HG02642 (cell line): ENCODE data around the gene MAN2A2.
A peak's percentile ranks its signal among the peaks of the same experiment; 100 is the strongest.
"Not testable (repeated sequence)": the region's sequence is repeated elsewhere in the genome, so short reads cannot be mapped to it uniquely, and the experiment has no call there.

Experiments used
- ATAC-seq: cut with Tn5 transposase; IDR thresholded peaks from one replicate; pipeline ENCODE4 v1.9.1; 2021; ENCODE audit warnings: mild to moderate bottlenecking; ENCODE audit not compliant: unreplicated experiment, poor library complexity

MAN2A2 gene

GRCh38 chr15:90901175-90902039 lies 1.7 kb upstream of the MAN2A2 start:
- ATAC-seq = no peak

GRCh38 chr15:90902040-90902839 lies 862 bp upstream of the MAN2A2 start:
- ATAC-seq = peak; percentile 73

GRCh38 chr15:90903733-90904536 lies 833 bp downstream of the MAN2A2 start:
- ATAC-seq = no peak

GRCh38 chr15:90904746-90905145 lies 1.6 kb downstream of the MAN2A2 start:
- ATAC-seq = no peak

GRCh38 chr15:90905306-90906180 lies 2.4 kb downstream of the MAN2A2 start:
- ATAC-seq = no peak

- no peak for ATAC-seq
These were observed 3.2 kb downstream of the MAN2A2 start for GRCh38 chr15:90906181-90906849.

- ATAC-seq = no peak
These were observed 4.1 kb downstream of the MAN2A2 start for GRCh38 chr15:90907051-90907660.

- ATAC-seq = no peak
These were observed 4.9 kb downstream of the MAN2A2 start for GRCh38 chr15:90907838-90908507.

- not testable (repeated sequence) for ATAC-seq
These were observed 6.3 kb downstream of the MAN2A2 start for GRCh38 chr15:90909449-90909848.

- no peak for ATAC-seq
These were observed 6.9 kb downstream of the MAN2A2 start for GRCh38 chr15:90909976-90910375.

- no peak for ATAC-seq
These were observed 7.6 kb downstream of the MAN2A2 start for GRCh38 chr15:90910441-90911301.

GRCh38 chr15:90911302-90911623 lies 8.2 kb downstream of the MAN2A2 start:
- ATAC-seq = no peak

GRCh38 chr15:90911906-90912769 lies 9.0 kb downstream of the MAN2A2 start:
- no peak for ATAC-seq

- ATAC-seq = no peak
These were observed 9.6 kb downstream of the MAN2A2 start for GRCh38 chr15:90912770-90913075.

GRCh38 chr15:90913398-90913944 lies 10.4 kb downstream of the MAN2A2 start:
- no peak for ATAC-seq

- no peak for ATAC-seq
These were observed 11.4 kb downstream of the MAN2A2 start for GRCh38 chr15:90914305-90915080.
